Ishikawa (cell line): Measurements from ENCODE around the gene IL17RC.

ENCODE experiments used
- CREB1 ChIP-seq: IDR thresholded peaks from 2 replicates; pipeline ENCODE4 v1.6.1; 2012; ENCODE audit warnings: low read depth
- EGR1 ChIP-seq: IDR thresholded peaks from 2 replicates; pipeline ENCODE4 v1.6.1; 2012
- EP300 ChIP-seq: IDR thresholded peaks from 2 replicates; pipeline ENCODE4 v1.6.1; 2012; ENCODE audit warnings: borderline replicate concordance
- MAX ChIP-seq: IDR thresholded peaks from 2 replicates; pipeline ENCODE4 v1.6.1; 2012
- TAF1 ChIP-seq: IDR thresholded peaks from 2 replicates; pipeline ENCODE4 v1.6.1; 2012; ENCODE audit warnings: low read depth, mild to moderate bottlenecking

- TF ChIP-seq TAF1 (no peak), EP300 (no peak), CREB1 (no peak), MAX (no peak), EGR1 (no peak)
Measured at GRCh38 chr3:9934993-9935392, 18.1 kb downstream of the IL17RC start.
